PC-3 (cell line): Measurements from ENCODE around the gene CEP85. TPM values are rescaled to one million over a fixed set of nuclear protein-coding genes. Genes with fewer than 3 reads are reported as not detected.

Source experiments
- ATAC-seq: fragments of 200-7000 bp; cut with Tn5 transposase; 2 replicates; pipeline ENCODE4 v1.9.1; 2020; ENCODE audit warnings: mild to moderate bottlenecking, moderate library complexity
- BruUV-seq: library from RNA; stranded (reverse); fragments of 400-500 nt; replicated peaks from 2 replicates; lab custom pipeline; 2021; lab: Mats Ljungman, UMichigan
- CTCF ChIA-PET: fragments of 300-600 bp; sonication (Branson Sonifier 250); formaldehyde crosslinking; loops from one replicate; lab custom pipeline; 2022; ENCODE audit warnings: antibody characterized with exemption; lab: Charles Lee
- POLR2A ChIA-PET: fragments of 300-600 bp; sonication (Branson Sonifier 250); formaldehyde crosslinking; loops from one replicate; lab custom pipeline; 2022; ENCODE audit warnings: antibody characterized with exemption; ENCODE audit not compliant: unreplicated experiment; lab: Charles Lee
- DNase-seq: peaks from one replicate; pipeline ENCODE4 v3.0.0-alpha.2; 2015
- H2AFZ ChIP-seq: fragments of 300-600 bp; sonication (generic); 2 replicates; pipeline ENCODE4 v1.6.0; 2016; ENCODE audit warnings: antibody characterized with exemption, low read length
- H3F3A ChIP-seq: fragments of 300-600 bp; sonication (generic); one replicate; pipeline ENCODE4 v1.6.0; 2017; ENCODE audit warnings: antibody characterized with exemption, low read length, control low read depth, mild to moderate bottlenecking; ENCODE audit not compliant: unreplicated experiment
- H3K27ac ChIP-seq: fragments of 300-600 bp; sonication (generic); 2 replicates; pipeline ENCODE4 v1.5.1; 2016; ENCODE audit warnings: mild to moderate bottlenecking, low read length
- H3K27me3 ChIP-seq: fragments of 300-600 bp; sonication (generic); 2 replicates; pipeline ENCODE4 v1.6.1; 2016; ENCODE audit warnings: low read length, mixed read lengths
- H3K36me3 ChIP-seq: fragments of 300-600 bp; sonication (generic); 2 replicates; pipeline ENCODE4 v1.6.1; 2016; ENCODE audit warnings: low read depth, mixed run types, low read length, mixed read lengths
- H3K4me1 ChIP-seq: fragments of 300-600 bp; sonication (generic); 2 replicates; pipeline ENCODE4 v1.5.1; 2016; ENCODE audit warnings: low read length; ENCODE audit not compliant: insufficient read depth
- H3K4me2 ChIP-seq: fragments of 300-600 bp; sonication (generic); 2 replicates; pipeline ENCODE4 v1.6.0; 2016; ENCODE audit warnings: low read length
- H3K4me3 ChIP-seq: fragments of 300-600 bp; sonication (generic); 2 replicates; pipeline ENCODE4 v1.5.1; 2016; ENCODE audit warnings: mild to moderate bottlenecking, low read length, mixed read lengths
- H3K79me2 ChIP-seq: fragments of 300-600 bp; sonication (generic); 2 replicates; pipeline ENCODE4 v1.6.1; 2017; ENCODE audit warnings: low read length, mixed read lengths
- H3K9ac ChIP-seq: fragments of 300-600 bp; sonication (generic); 2 replicates; pipeline ENCODE4 v1.6.0; 2016; ENCODE audit warnings: mild to moderate bottlenecking, low read length
- H3K9me2 ChIP-seq: fragments of 300-600 bp; sonication (generic); replicated peaks from 2 replicates; pipeline ENCODE4 v1.6.1; 2016; ENCODE audit warnings: mixed run types, low read length, mixed read lengths
- H3K9me3 ChIP-seq: fragments of 300-600 bp; sonication (generic); 2 replicates; pipeline ENCODE4 v1.6.1; 2016; ENCODE audit warnings: low read length, mixed read lengths
- H4K20me1 ChIP-seq: fragments of 300-600 bp; sonication (generic); 2 replicates; pipeline ENCODE4 v1.6.1; 2016; ENCODE audit warnings: low read length, mixed read lengths
- CTCF ChIP-seq: fragments of 300-600 bp; sonication (generic); conservative IDR thresholded peaks from 2 replicates; pipeline ENCODE4 v1.5.1; 2017; ENCODE audit warnings: antibody characterized with exemption, low read depth, mild to moderate bottlenecking, low read length
- EZH2 ChIP-seq: fragments of 300-600 bp; sonication (generic); IDR thresholded peaks from one replicate; pipeline ENCODE4 v1.6.1; 2017; ENCODE audit warnings: antibody characterized with exemption, mild to moderate bottlenecking, low read length; ENCODE audit not compliant: unreplicated experiment
- EZH2phosphoT487 ChIP-seq: fragments of 300-600 bp; sonication (generic); IDR thresholded peaks from 2 replicates; pipeline ENCODE4 v1.6.1; 2018; ENCODE audit warnings: mild to moderate bottlenecking, antibody characterized with exemption, low read length, borderline replicate concordance
- intact Hi-C: fragments of 100-400 bp; cut with micrococcal nuclease; formaldehyde crosslinking; loops from 2 replicates; pipeline ENCODE4 v1.9.0; 2023
- total RNA-seq: library from RNA; depleted of rRNA; stranded (reverse); fragments of >200 nt; gene quantifications from 2 replicates; pipeline ENCODE4 v1.2.3, GENCODE V29; 2014

CEP85 gene
- total RNA-seq, 1 experiment from 2014 or later, result 30.6 TPM

- Histone ChIP-seq H3K79me2 (no peaks in the 10 kb centered on the region), H3K9me2 (no peaks in the 10 kb centered on the region), H3F3A (no peaks in the 10 kb centered on the region), H3K27ac (no peak within 1 kb of the TSS), H4K20me1 (no peaks in the 10 kb centered on the region), H3K9me3 (no peaks in the 10 kb centered on the region), H3K4me3 (no peak within 1 kb of the TSS), H3K36me3 (no peaks in the 10 kb centered on the region), H3K9ac (no peak within 1 kb of the TSS), H3K27me3 (no peaks in the 10 kb centered on the region), H3K4me1 (no peaks in the 10 kb centered on the region), H3K4me2 (no peak within 1 kb of the TSS), H2AFZ (no peak within 1 kb of the TSS)
- POLR2A ChIA-PET, result no interaction called here
- no TSS peak for BruUV-seq
- intact Hi-C loops, result no loop called here
- DNase-seq, result no peak
- ATAC-seq, result no peak
- TF ChIP-seq CTCF (no peak), EZH2phosphoT487 (no peak), EZH2 (no peak)
- CTCF ChIA-PET, result no interaction called here
Observed at GRCh38 chr1:26317612-26318337, 83.8 kb downstream of the CEP85 start, which contains the start of gene CD52. CD52 (plus strand) TSS chr1:26317958; CDS start chr1:26318018, 60 bp downstream.

- intact Hi-C loops, result no loop called here
Observed at GRCh38 chr1:26318338-26319064, 84.5 kb downstream of the CEP85 start.

More at GRCh38 chr1:26318338-26319064, 84.5 kb downstream of the CEP85 start:
- no peaks in the 10 kb centered on the region for H3K27me3 ChIP-seq
- H3K4me1 ChIP-seq, result no peaks in the 10 kb centered on the region
- DNase-seq (no peak), ATAC-seq (no peak)
- H3K4me2 ChIP-seq, result no peak overlapping the region
- H3K27ac ChIP-seq, result no peak overlapping the region
- H3F3A ChIP-seq, result no peaks in the 10 kb centered on the region
- BruUV-seq, result no TSS peak
- H3K79me2 ChIP-seq, result no peaks in the 10 kb centered on the region
- POLR2A ChIA-PET, result no interaction called here
- no peaks in the 10 kb centered on the region for H3K36me3 ChIP-seq
- no peak overlapping the region for H2AFZ ChIP-seq
- H3K9me3 ChIP-seq, result no peaks in the 10 kb centered on the region
- no peak overlapping the region for H3K9ac ChIP-seq
- TF ChIP-seq CTCF (no peak), EZH2phosphoT487 (no peak), EZH2 (no peak)
- H3K4me3 ChIP-seq, result no peak overlapping the region
- no peaks in the 10 kb centered on the region for H4K20me1 ChIP-seq
- CTCF ChIA-PET, result interaction anchor here (1.0 kb wide), 1 partner anchor 43 kb away, joined by 3 read pairs; no protein-coding TSS in a partner anchor
- H3K9me2 ChIP-seq, result no peaks in the 10 kb centered on the region
